Measurements from ENCODE around the gene COQ5. TPM values are rescaled to one million over a fixed set of nuclear protein-coding genes. Genes with fewer than 3 reads are reported as not detected.

The COQ5 gene
- polyA plus RNA-seq, 1 donor (not counting 4 experiments of a cell fraction or from before 2014, with no cell fraction given): 38.7 TPM

GRCh38 chr12:120485961-120486881 lies 42.7 kb downstream of the COQ5 start:
- Histone ChIP-seq H3K4me3 (ENCODE audit: control insufficient read depth in 2 of 3, extremely low read depth in 1 of 3, insufficient read depth in 2 of 3, low read depth in 1 of 3, low read length in 3 of 3) (no peak overlapping the region), H2AFZ (ENCODE audit: control insufficient read depth, low read length) (no peak overlapping the region), H3K9me1 (ENCODE audit: control insufficient read depth, extremely low read depth, insufficient read depth, low read length) (peaks cover 2% of the 10 kb centered on the region), H3K4me1 (ENCODE audit: control insufficient read depth, extremely low read depth, insufficient read depth, low read length) (no peaks in the 10 kb centered on the region), H3K4me2 (ENCODE audit: control insufficient read depth, extremely low read depth, insufficient read depth, low read depth, low read length) (no peak overlapping the region), H3K27ac (ENCODE audit: control insufficient read depth, insufficient read depth, low read length) (no peak overlapping the region), H3K36me3 (ENCODE audit: control insufficient read depth in 2 of 2, extremely low read depth in 1 of 2, insufficient read depth in 2 of 2, low read length in 2 of 2) (peaks cover 0 to 6% of the 10 kb centered on the region in 2 experiments), H3K9me3 (ENCODE audit: control insufficient read depth, low read depth, low read length) (no peaks in the 10 kb centered on the region), H3K27me3 (ENCODE audit: control insufficient read depth, extremely low read depth, insufficient read depth, low read length) (no peaks in the 10 kb centered on the region), H3K9ac (ENCODE audit: control insufficient read depth, extremely low read depth, insufficient read depth, low read length) (no peak overlapping the region), H3K79me2 (ENCODE audit: control insufficient read depth, insufficient read depth, low read length) (peaks cover 2% of the 10 kb centered on the region), H4K20me1 (ENCODE audit: control insufficient read depth, extremely low read depth, insufficient read depth, low read length) (peaks cover 2% of the 10 kb centered on the region)
- FAIRE-seq (no peak), DNase-seq (ENCODE audit: low read depth, low spot score) (no peak)
- TF ChIP-seq CTCF (optimal IDR thresholded peaks at IDR 0.05 in 1 of 3, IDR thresholded peaks at IDR 0.05 in 1 of 3, conservative IDR thresholded peaks at IDR 0.05 in 1 of 3; ENCODE audit: extremely low read depth in 1 of 3, insufficient read depth in 2 of 3, low read length in 3 of 3): no peak
- no peak for TF ChIP-seq EZH2 (IDR thresholded peaks at IDR 0.05; ENCODE audit: low read length)
- dilution Hi-C loops (cut with MboI; ENCODE audit: extremely low pct_ligation_motif_present, low sequenced_read_pairs): no loop called here

DNA sequence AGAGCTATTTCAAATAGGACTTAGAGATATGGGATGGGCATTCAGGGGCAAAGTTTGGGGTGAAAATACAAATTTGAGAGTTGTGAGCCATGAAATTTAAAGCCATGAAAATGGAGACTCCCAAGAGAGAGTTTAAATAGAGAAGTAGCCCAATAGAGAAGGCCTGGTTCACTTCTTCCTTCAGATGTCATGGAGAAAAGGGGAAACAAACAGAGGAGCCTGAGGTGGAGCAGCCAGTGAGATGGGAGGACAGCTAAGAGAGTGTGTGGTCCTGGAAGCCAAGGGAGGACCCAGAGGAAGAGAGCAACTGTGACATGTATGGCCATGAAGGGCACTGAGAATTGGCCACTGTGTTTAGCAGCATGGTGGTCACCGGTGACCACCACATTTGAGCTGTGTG lies 45.3 kb downstream of the COQ5 start:
- no peak for DNase-seq (ENCODE audit: low read depth, low spot score)
- no peaks in the 10 kb centered on the region for H3K4me1 ChIP-seq (ENCODE audit: control insufficient read depth, extremely low read depth, insufficient read depth, low read length)
- H3K9ac ChIP-seq (ENCODE audit: control insufficient read depth, extremely low read depth, insufficient read depth, low read length): no peak overlapping the region
- TF ChIP-seq CTCF (optimal IDR thresholded peaks at IDR 0.05 in 1 of 3, IDR thresholded peaks at IDR 0.05 in 1 of 3, conservative IDR thresholded peaks at IDR 0.05 in 1 of 3; ENCODE audit: extremely low read depth in 1 of 3, insufficient read depth in 2 of 3, low read length in 3 of 3) (no peak), EZH2 (IDR thresholded peaks at IDR 0.05; ENCODE audit: low read length) (no peak)
- no peaks in the 10 kb centered on the region for H3K9me3 ChIP-seq (ENCODE audit: control insufficient read depth, low read depth, low read length)
- no peak for FAIRE-seq
- H2AFZ ChIP-seq (ENCODE audit: control insufficient read depth, low read length): no peak overlapping the region
- H3K36me3 ChIP-seq (ENCODE audit: control insufficient read depth in 2 of 2, extremely low read depth in 1 of 2, insufficient read depth in 2 of 2, low read length in 2 of 2): no peaks in the 10 kb centered on the region
- H3K9me1 ChIP-seq (ENCODE audit: control insufficient read depth, extremely low read depth, insufficient read depth, low read length): no peaks in the 10 kb centered on the region
- H3K27ac ChIP-seq (ENCODE audit: control insufficient read depth, insufficient read depth, low read length): no peak overlapping the region
- no peak overlapping the region for H3K4me3 ChIP-seq (ENCODE audit: control insufficient read depth in 2 of 3, extremely low read depth in 1 of 3, insufficient read depth in 2 of 3, low read depth in 1 of 3, low read length in 3 of 3)
- no peaks in the 10 kb centered on the region for H3K79me2 ChIP-seq (ENCODE audit: control insufficient read depth, insufficient read depth, low read length)
- dilution Hi-C loops (cut with MboI; ENCODE audit: extremely low pct_ligation_motif_present, low sequenced_read_pairs): no loop called here
- no peaks in the 10 kb centered on the region for H3K27me3 ChIP-seq (ENCODE audit: control insufficient read depth, extremely low read depth, insufficient read depth, low read length)
- no peak overlapping the region for H3K4me2 ChIP-seq (ENCODE audit: control insufficient read depth, extremely low read depth, insufficient read depth, low read depth, low read length)
- peaks cover 2% of the 10 kb centered on the region for H4K20me1 ChIP-seq (ENCODE audit: control insufficient read depth, extremely low read depth, insufficient read depth, low read length)
